ENCODE results near the gene PRSS8.

PRSS8 gene

GRCh38 chr16:31129568-31130335 lies 5.8 kb downstream of the PRSS8 start:
- ChIA-PET CTCF (interaction anchor here (0.7 kb wide), 1 partner anchor 103 kb away, joined by 3 read pairs; no protein-coding TSS in a partner anchor), POLR2A (interaction anchor here (1.8 kb wide), 1 partner anchor 12 kb away, joined by 15 read pairs; the partner anchor contains the start of gene KAT8)
- no peak for DNase-seq (ENCODE audit: extremely low spot score)

GRCh38 chr16:31128711-31129567 lies 6.6 kb downstream of the PRSS8 start:
- CTCF ChIA-PET, result interaction anchor here (0.7 kb wide), 1 partner anchor 676 kb away, joined by 3 read pairs; no protein-coding TSS in a partner anchor
- DNase-seq (ENCODE audit: extremely low spot score), result no peak
- TF ChIP-seq ARNT (IDR thresholded peaks at IDR 0.05) (no peak), FOXA1 (IDR thresholded peaks at IDR 0.05) (no peak), LEF1 (IDR thresholded peaks at IDR 0.05; ENCODE audit: borderline replicate concordance) (no peak), SUZ12 (IDR thresholded peaks at IDR 0.05) (no peak), L3MBTL2 (conservative IDR thresholded peaks at IDR 0.05) (no peak), BHLHE40 (IDR thresholded peaks at IDR 0.05; ENCODE audit: borderline replicate concordance) (no peak), HDGF (IDR thresholded peaks at IDR 0.05; ENCODE audit: borderline replicate concordance) (no peak), SP1 (IDR thresholded peaks at IDR 0.05) (no peak), FOXK2 (IDR thresholded peaks at IDR 0.05) (no peak), NFRKB (IDR thresholded peaks at IDR 0.05) (no peak), FOXM1 (IDR thresholded peaks at IDR 0.05; ENCODE audit: borderline replicate concordance) (no peak), TARDBP (IDR thresholded peaks at IDR 0.05) (no peak), ZNF384 (IDR thresholded peaks at IDR 0.05) (no peak)
- POLR2A ChIA-PET, result interaction anchor here (1.8 kb wide), 1 partner anchor 12 kb away, joined by 15 read pairs; the partner anchor contains the start of gene KAT8

More at GRCh38 chr16:31129568-31130335, 5.8 kb downstream of the PRSS8 start:
- TF ChIP-seq CTBP1 (IDR thresholded peaks at IDR 0.05; ENCODE audit: borderline replicate concordance), result no peak
- no peak for TF ChIP-seq FOXM1 (IDR thresholded peaks at IDR 0.05; ENCODE audit: borderline replicate concordance)
- no peak for TF ChIP-seq NFRKB (IDR thresholded peaks at IDR 0.05)
- TF ChIP-seq TARDBP (IDR thresholded peaks at IDR 0.05), result no peak
- TF ChIP-seq BHLHE40 (IDR thresholded peaks at IDR 0.05; ENCODE audit: borderline replicate concordance), result no peak
- no peak for TF ChIP-seq HDGF (IDR thresholded peaks at IDR 0.05; ENCODE audit: borderline replicate concordance)
- no peak for TF ChIP-seq ZNF384 (IDR thresholded peaks at IDR 0.05)
- no peak for TF ChIP-seq SP1 (IDR thresholded peaks at IDR 0.05)
- TF ChIP-seq SUZ12 (IDR thresholded peaks at IDR 0.05), result no peak
- TF ChIP-seq FOXA1 (IDR thresholded peaks at IDR 0.05), result no peak
- TF ChIP-seq L3MBTL2 (conservative IDR thresholded peaks at IDR 0.05), result no peak
- TF ChIP-seq LEF1 (IDR thresholded peaks at IDR 0.05; ENCODE audit: borderline replicate concordance), result no peak
- no peak for TF ChIP-seq ELF4 (IDR thresholded peaks at IDR 0.05)
- no peak for TF ChIP-seq PKNOX1 (IDR thresholded peaks at IDR 0.05)
- TF ChIP-seq ARNT (IDR thresholded peaks at IDR 0.05), result no peak
- TF ChIP-seq FOXK2 (IDR thresholded peaks at IDR 0.05), result no peak

- TF ChIP-seq HDGF (IDR thresholded peaks at IDR 0.05; ENCODE audit: borderline replicate concordance) (no peak), NFRKB (IDR thresholded peaks at IDR 0.05) (no peak), SUZ12 (IDR thresholded peaks at IDR 0.05) (no peak), L3MBTL2 (conservative IDR thresholded peaks at IDR 0.05) (no peak), FOXA1 (IDR thresholded peaks at IDR 0.05) (no peak), ELF4 (IDR thresholded peaks at IDR 0.05) (no peak), TARDBP (IDR thresholded peaks at IDR 0.05) (no peak), LEF1 (IDR thresholded peaks at IDR 0.05; ENCODE audit: borderline replicate concordance) (no peak), PKNOX1 (IDR thresholded peaks at IDR 0.05) (no peak), ARNT (IDR thresholded peaks at IDR 0.05) (no peak), ZNF384 (IDR thresholded peaks at IDR 0.05) (no peak), CTBP1 (IDR thresholded peaks at IDR 0.05; ENCODE audit: borderline replicate concordance) (no peak), BHLHE40 (IDR thresholded peaks at IDR 0.05; ENCODE audit: borderline replicate concordance) (no peak), SP1 (IDR thresholded peaks at IDR 0.05) (no peak), FOXM1 (IDR thresholded peaks at IDR 0.05; ENCODE audit: borderline replicate concordance) (no peak), FOXK2 (IDR thresholded peaks at IDR 0.05) (no peak)
- DNase-seq (ENCODE audit: extremely low spot score), result no peak
- ChIA-PET POLR2A (interaction anchor here (0.6 to 2.6 kb wide), 2 partner anchors 10 to 53 kb away, joined by 3 to 20 read pairs; partner anchors contain the start of genes FUS and KAT8), CTCF (no interaction called here)
These were observed 8.3 kb downstream of the PRSS8 start for GRCh38 chr16:31127182-31127581.

GRCh38 chr16:31125844-31126243 lies 9.7 kb downstream of the PRSS8 start:
- ChIA-PET CTCF (no interaction called here), POLR2A (interaction anchor here (1.5 to 2.6 kb wide), 2 partner anchors 8 to 16 kb away, joined by 4 to 20 read pairs; partner anchors contain the start of gene KAT8)
- no peak for DNase-seq (ENCODE audit: extremely low spot score)
- TF ChIP-seq SP1 (IDR thresholded peaks at IDR 0.05) (no peak), TARDBP (IDR thresholded peaks at IDR 0.05) (no peak), PKNOX1 (IDR thresholded peaks at IDR 0.05) (no peak), LEF1 (IDR thresholded peaks at IDR 0.05; ENCODE audit: borderline replicate concordance) (no peak), ELF4 (IDR thresholded peaks at IDR 0.05) (no peak), FOXM1 (IDR thresholded peaks at IDR 0.05; ENCODE audit: borderline replicate concordance) (no peak), FOXA1 (IDR thresholded peaks at IDR 0.05) (no peak), L3MBTL2 (conservative IDR thresholded peaks at IDR 0.05) (no peak)

- ChIA-PET CTCF (no interaction called here), POLR2A (interaction anchor here (0.9 kb wide), 1 partner anchor 22 kb away, joined by 4 read pairs; no protein-coding TSS in a partner anchor)
- no peak for DNase-seq (ENCODE audit: extremely low spot score)
- no peak for TF ChIP-seq PKNOX1 (IDR thresholded peaks at IDR 0.05)
- no peak for TF ChIP-seq ELF4 (IDR thresholded peaks at IDR 0.05)
These were observed 15.4 kb downstream of the PRSS8 start for GRCh38 chr16:31120129-31120528.
